Measurements from ENCODE around the gene L3MBTL4.
A peak's percentile ranks its signal among the peaks of the same experiment; 100 is the strongest.

The L3MBTL4 gene

GRCh38 chr18:6257950-6258349 is 156.8 kb downstream of the L3MBTL4 start:
- no peak for FAIRE-seq
- DNase-seq (ENCODE audit: insufficient read length), result no peak

GRCh38 chr18:6256521-6256920 is 158.2 kb downstream of the L3MBTL4 start:
- no peak for DNase-seq (ENCODE audit: insufficient read length)
- no peak for FAIRE-seq
- no peak for TF ChIP-seq POLR2AphosphoS5 (IDR thresholded peaks at IDR 0.05; ENCODE audit: low read depth, low read length)
- no peak for TF ChIP-seq TAF1 (IDR thresholded peaks at IDR 0.05; ENCODE audit: borderline replicate concordance, low read depth, low read length)
- no peak for TF ChIP-seq POLR2A (IDR thresholded peaks at IDR 0.05; ENCODE audit: low read depth, low read length)

More at GRCh38 chr18:6257950-6258349, 156.8 kb downstream of the L3MBTL4 start:
- TF ChIP-seq POLR2A (IDR thresholded peaks at IDR 0.05; ENCODE audit: low read depth, low read length) (no peak), TAF1 (IDR thresholded peaks at IDR 0.05; ENCODE audit: borderline replicate concordance, low read depth, low read length) (no peak), POLR2AphosphoS5 (IDR thresholded peaks at IDR 0.05; ENCODE audit: low read depth, low read length) (no peak)

GRCh38 chr18:6255886-6256285 is 158.8 kb downstream of the L3MBTL4 start:
- no peak for FAIRE-seq
- TF ChIP-seq POLR2AphosphoS5 (IDR thresholded peaks at IDR 0.05; ENCODE audit: low read depth, low read length), result no peak
- no peak for TF ChIP-seq POLR2A (IDR thresholded peaks at IDR 0.05; ENCODE audit: low read depth, low read length)
- TF ChIP-seq TAF1 (IDR thresholded peaks at IDR 0.05; ENCODE audit: borderline replicate concordance, low read depth, low read length), result no peak
- no peak for DNase-seq (ENCODE audit: insufficient read length)

GRCh38 chr18:6255116-6255705 is 159.5 kb downstream of the L3MBTL4 start:
- no peak for DNase-seq (ENCODE audit: insufficient read length)
- FAIRE-seq, result peak; percentile 77
- no peak for TF ChIP-seq POLR2A (IDR thresholded peaks at IDR 0.05; ENCODE audit: low read depth, low read length)
- TF ChIP-seq TAF1 (IDR thresholded peaks at IDR 0.05; ENCODE audit: borderline replicate concordance, low read depth, low read length), result no peak
- TF ChIP-seq POLR2AphosphoS5 (IDR thresholded peaks at IDR 0.05; ENCODE audit: low read depth, low read length), result no peak

GRCh38 chr18:6254456-6254855 is 160.3 kb downstream of the L3MBTL4 start:
- FAIRE-seq, result peak; percentile 69
- DNase-seq (ENCODE audit: insufficient read length), result no peak
- TF ChIP-seq TAF1 (IDR thresholded peaks at IDR 0.05; ENCODE audit: borderline replicate concordance, low read depth, low read length), result no peak
- TF ChIP-seq POLR2AphosphoS5 (IDR thresholded peaks at IDR 0.05; ENCODE audit: low read depth, low read length), result no peak
- TF ChIP-seq POLR2A (IDR thresholded peaks at IDR 0.05; ENCODE audit: low read depth, low read length), result no peak

GRCh38 chr18:6251084-6251483 is 163.6 kb downstream of the L3MBTL4 start:
- FAIRE-seq (no peak), DNase-seq (ENCODE audit: insufficient read length) (no peak)

DNA sequence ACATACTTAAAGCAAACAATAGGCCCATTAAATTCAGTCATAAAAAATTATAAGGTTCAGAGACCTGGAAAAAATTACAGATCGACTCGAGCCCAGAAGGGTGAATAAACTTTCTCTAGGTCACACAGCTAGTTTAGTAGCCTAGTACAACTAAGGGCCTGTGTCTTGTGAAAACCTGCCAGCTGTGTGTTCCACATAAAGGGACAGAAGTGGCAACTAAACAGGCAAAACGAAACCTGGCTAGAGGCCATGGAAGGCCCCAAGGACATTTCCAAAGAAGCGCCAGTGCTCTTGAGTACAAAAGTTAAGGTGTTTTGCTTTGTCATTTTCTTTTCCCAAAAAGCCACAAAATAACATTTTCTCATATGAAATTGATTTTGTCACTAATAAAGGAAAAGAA is 164.9 kb downstream of the L3MBTL4 start:
- FAIRE-seq, result no peak
- TF ChIP-seq TAF1 (IDR thresholded peaks at IDR 0.05; ENCODE audit: borderline replicate concordance, low read depth, low read length), result no peak
- TF ChIP-seq POLR2AphosphoS5 (IDR thresholded peaks at IDR 0.05; ENCODE audit: low read depth, low read length), result no peak
- TF ChIP-seq POLR2A (IDR thresholded peaks at IDR 0.05; ENCODE audit: low read depth, low read length), result no peak

More at GRCh38 chr18:6251084-6251483, 163.6 kb downstream of the L3MBTL4 start:
- TF ChIP-seq POLR2AphosphoS5 (IDR thresholded peaks at IDR 0.05; ENCODE audit: low read depth, low read length) (no peak), POLR2A (IDR thresholded peaks at IDR 0.05; ENCODE audit: low read depth, low read length) (no peak), TAF1 (IDR thresholded peaks at IDR 0.05; ENCODE audit: borderline replicate concordance, low read depth, low read length) (no peak)

GRCh38 chr18:6249170-6249569 is 165.5 kb downstream of the L3MBTL4 start:
- FAIRE-seq, result peak; percentile 88
- TF ChIP-seq POLR2A (IDR thresholded peaks at IDR 0.05; ENCODE audit: low read depth, low read length) (no peak), TAF1 (IDR thresholded peaks at IDR 0.05; ENCODE audit: borderline replicate concordance, low read depth, low read length) (no peak), POLR2AphosphoS5 (IDR thresholded peaks at IDR 0.05; ENCODE audit: low read depth, low read length) (no peak)
- no peak for DNase-seq (ENCODE audit: insufficient read length)

More for the DNA sequence above, 164.9 kb downstream of the L3MBTL4 start:
- no peak for DNase-seq (ENCODE audit: insufficient read length)

GRCh38 chr18:6248017-6248416 is 166.7 kb downstream of the L3MBTL4 start:
- no peak for FAIRE-seq
- TF ChIP-seq POLR2AphosphoS5 (IDR thresholded peaks at IDR 0.05; ENCODE audit: low read depth, low read length), result no peak
- no peak for TF ChIP-seq TAF1 (IDR thresholded peaks at IDR 0.05; ENCODE audit: borderline replicate concordance, low read depth, low read length)
- no peak for TF ChIP-seq POLR2A (IDR thresholded peaks at IDR 0.05; ENCODE audit: low read depth, low read length)
- no peak for DNase-seq (ENCODE audit: insufficient read length)

- DNase-seq (ENCODE audit: insufficient read length), result no peak
- no peak for FAIRE-seq
- TF ChIP-seq POLR2A (IDR thresholded peaks at IDR 0.05; ENCODE audit: low read depth, low read length), result no peak
- no peak for TF ChIP-seq TAF1 (IDR thresholded peaks at IDR 0.05; ENCODE audit: borderline replicate concordance, low read depth, low read length)
- TF ChIP-seq POLR2AphosphoS5 (IDR thresholded peaks at IDR 0.05; ENCODE audit: low read depth, low read length), result no peak
Observed at GRCh38 chr18:6242004-6242403, 172.7 kb downstream of the L3MBTL4 start.

GRCh38 chr18:6239716-6240115 is 175.0 kb downstream of the L3MBTL4 start:
- no peak for FAIRE-seq
- TF ChIP-seq TAF1 (IDR thresholded peaks at IDR 0.05; ENCODE audit: borderline replicate concordance, low read depth, low read length), result no peak
- no peak for TF ChIP-seq POLR2AphosphoS5 (IDR thresholded peaks at IDR 0.05; ENCODE audit: low read depth, low read length)
- no peak for TF ChIP-seq POLR2A (IDR thresholded peaks at IDR 0.05; ENCODE audit: low read depth, low read length)

DNA sequence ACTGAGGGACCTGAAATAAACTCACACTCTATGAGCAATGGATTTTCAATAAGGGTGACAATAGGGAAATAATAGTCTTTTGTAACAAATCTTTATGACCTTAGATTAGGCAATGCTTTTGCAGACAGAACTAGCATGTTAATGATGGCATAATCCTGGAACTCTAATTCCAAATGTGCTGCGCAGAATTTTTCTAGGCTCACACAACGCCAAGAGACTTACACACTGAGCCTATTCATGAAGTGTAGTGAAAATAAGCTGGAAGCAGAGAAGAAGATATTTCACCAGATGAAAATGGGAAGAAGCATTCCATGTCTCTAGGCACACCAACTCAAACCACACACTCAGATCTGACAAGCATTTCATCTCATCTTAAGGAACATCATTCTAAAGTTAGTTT is 178.5 kb downstream of the L3MBTL4 start:
- FAIRE-seq (no peak), DNase-seq (ENCODE audit: insufficient read length) (no peak)
- TF ChIP-seq POLR2A (IDR thresholded peaks at IDR 0.05; ENCODE audit: low read depth, low read length) (no peak), TAF1 (IDR thresholded peaks at IDR 0.05; ENCODE audit: borderline replicate concordance, low read depth, low read length) (no peak), POLR2AphosphoS5 (IDR thresholded peaks at IDR 0.05; ENCODE audit: low read depth, low read length) (no peak)

More at GRCh38 chr18:6239716-6240115, 175.0 kb downstream of the L3MBTL4 start:
- no peak for DNase-seq (ENCODE audit: insufficient read length)

All from GM12892 (cell line).